ENCODE data around the gene GUCA2A.

The GUCA2A gene

DNA sequence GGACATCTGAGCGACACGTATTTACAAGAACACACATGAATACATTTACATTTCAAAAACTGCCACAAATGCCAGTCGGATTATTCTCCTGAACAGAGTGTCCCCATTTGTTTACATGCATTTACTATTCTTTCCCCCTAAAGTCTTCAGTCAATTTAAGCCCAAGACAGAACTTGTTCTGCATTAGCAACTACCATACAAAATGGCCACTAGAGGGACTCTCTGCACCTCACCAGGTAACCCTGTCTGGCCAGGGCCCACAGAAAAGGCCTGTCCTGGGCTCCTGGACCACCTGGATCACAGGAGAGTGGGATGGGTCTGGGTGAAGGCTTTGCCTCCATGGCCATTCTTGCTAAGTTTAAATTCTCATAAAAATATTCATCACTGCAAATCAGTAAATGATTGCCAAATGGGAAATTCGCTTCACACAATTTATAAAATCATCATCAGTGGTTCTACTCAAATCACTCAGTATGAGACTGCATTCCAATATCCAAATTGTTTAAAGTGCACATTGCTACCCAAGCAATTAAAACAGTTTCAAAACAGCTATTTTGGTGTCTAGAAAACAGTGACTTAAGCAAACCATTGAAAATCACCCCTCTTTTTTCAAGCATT, 12.5 kb upstream of the GUCA2A start:
- peak; percentile 14 for DNase-seq (ENCODE audit: low read depth)

DNA sequence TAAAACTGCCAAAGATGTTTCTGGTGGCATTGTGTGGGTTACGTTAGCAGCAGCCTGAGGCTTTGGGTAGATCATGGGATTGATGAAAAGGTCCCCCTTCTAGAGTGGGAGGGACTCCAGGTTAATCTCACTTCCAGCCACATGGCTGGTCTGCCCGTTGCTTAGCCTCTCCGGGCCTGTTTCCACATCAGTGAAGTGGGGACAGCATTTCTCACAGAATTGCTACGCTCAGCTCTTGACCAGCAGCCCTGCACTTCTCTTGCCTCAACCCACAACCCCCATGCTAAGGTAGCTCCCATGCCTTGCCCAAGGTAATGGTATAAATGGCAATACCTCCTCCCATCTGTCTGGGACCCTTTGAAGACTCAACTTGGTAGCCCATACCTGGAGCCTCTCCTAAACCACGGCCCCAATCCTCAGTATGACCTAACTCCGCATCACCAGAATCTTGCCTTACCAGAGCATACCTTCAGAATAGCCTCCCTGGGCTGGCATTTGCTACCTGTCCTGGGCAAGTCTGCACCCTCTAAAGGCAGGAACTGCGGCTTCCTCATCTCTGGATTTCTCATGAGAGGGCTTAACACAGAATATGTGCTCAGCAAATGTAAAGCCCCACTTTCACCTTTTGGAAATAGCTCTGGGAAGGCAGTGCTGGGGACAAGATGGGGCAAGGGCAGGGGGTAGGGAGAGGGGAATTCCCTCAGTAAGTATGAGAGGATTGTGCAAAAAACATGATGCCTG, 10.9 kb upstream of the GUCA2A start:
- DNase-seq (ENCODE audit: low read depth), result no peak

DNA sequence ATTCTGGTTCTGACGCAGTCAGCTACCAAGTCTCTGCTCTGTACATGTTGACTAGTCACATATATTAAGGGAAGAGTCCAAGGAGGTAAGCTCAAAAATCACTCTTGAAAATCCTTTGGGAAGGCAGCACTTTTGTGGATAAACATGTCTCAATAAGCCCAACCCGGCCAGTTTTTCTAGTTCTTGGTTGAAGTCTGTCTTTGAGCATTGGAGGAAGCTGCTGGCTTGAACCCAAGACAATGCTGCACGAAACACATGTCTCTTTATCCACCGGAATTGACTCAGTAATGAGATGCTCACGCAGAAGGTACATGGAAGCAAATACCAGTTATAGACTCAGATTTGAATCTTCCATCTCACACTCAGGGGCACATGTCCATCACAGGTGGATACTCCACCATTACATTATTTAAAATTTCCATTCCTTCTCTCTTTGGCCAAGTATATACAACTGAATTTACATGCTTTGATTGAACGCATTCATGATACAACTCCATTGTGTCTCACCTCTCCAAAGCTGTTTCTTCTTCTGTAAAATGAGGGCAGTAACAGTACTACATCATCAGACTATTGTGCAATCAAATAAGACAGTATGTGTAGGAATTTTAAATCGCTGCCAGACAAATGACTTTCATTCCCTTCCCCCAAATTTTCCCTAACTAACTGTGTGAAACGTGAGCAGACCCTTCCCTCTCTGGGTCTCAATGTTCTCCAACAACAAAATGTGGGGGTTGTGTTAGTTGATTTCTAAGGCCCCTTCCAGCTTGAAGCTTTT, 9.6 kb upstream of the GUCA2A start:
- DNase-seq (ENCODE audit: low read depth), result no peak

DNA sequence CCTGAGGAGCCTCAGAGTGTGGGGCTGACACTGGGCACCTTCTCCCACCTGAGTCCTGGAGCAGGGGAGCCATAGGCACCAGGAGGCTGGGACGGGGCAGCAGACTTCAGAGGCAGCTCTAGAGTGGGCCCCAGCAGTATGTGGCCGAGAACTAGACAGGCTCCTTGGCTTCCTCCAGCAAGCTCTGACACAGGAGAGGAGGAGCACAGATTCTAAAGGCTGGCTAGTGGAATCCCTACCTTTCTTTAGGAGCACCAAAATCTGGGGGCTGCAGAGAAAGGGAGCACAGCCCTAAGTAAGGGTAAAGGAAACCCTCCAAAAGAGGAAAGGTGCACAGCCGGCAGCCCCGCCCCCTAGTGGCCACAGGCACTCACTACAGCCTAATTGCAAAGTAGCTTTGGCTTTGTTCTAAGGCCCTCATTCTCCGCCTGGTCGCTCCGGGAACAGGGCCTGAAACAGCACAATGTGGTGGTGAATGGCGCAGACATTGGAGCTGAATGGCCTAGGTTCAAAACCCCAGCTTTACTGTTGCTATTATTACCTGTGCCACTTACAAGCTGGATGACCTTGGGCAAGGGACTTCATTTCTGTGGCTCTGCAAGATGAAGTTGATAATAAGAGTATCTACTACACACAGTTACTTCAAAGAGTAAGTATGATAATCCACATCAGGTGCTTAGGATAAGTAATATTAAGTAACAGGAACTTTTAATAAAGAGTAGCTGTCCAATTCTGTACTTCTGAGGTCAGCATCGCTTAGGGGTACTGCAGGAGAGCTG, 8.8 kb upstream of the GUCA2A start:
- peak; percentile 17 for DNase-seq (ENCODE audit: low read depth)

DNA sequence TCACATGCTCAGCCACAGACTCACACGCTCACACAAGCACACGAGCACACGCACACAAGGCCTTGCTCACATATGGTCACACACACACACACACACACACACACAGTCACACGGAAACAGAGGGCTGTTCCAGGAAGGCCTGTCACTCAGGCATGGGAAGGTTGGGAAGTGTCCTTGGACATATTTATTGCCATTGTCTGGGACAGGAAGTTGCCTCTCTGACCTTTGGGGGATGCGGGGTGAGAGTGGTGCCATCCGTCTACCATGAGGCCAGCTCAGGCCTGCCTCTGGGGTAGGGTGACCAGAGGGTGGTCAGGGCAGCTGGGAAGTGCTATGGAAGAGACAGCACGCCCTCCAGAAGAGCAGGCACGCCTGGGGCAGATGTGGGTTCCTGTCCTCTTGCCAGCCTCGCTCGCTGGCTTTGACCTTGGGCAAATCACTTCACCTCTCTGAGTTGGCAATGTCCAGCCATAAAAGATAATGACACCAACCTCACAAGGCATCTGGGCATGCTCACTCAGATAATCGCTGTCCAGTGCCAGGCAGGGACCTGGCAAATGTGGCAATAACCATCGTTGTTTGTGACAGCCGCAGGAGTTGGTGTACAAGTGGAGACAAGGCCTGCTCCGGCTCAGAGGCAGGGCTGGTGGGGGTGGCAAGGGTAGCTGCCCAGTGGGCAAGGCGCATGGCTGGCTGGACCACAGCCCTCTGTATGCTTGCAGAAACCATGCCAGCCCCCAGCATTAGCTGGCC, 8.0 kb upstream of the GUCA2A start:
- DNase-seq (ENCODE audit: low read depth), result no peak

DNA sequence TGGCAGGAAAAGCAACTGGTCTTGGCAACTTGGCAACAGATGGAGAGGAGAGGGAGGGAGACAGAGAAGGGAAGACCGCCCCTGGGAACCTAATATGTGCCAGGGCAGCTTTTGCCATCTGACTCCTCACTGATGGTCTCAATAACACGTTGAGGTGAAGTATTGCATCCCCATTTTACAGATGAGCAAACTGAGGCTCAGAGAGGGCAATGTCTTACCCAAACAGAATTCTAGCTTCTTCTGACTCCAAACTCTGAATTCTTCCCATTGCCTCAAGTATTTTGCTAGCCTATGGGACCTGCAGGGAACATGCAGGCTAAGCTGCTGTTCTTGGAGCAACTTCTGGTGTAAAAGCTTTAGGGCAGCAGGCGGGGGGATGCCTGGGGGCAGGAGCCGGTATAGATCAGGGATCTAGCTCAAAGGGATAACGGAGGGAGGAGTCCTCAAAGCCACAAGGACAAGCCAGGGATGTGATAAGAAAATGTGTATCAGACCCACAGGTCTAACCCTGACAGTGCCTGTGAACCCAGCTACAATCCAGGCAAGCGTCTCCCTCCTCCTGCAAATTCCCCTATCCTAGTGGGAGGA, 7.2 kb upstream of the GUCA2A start:
- DNase-seq (ENCODE audit: low read depth), result no peak

DNA sequence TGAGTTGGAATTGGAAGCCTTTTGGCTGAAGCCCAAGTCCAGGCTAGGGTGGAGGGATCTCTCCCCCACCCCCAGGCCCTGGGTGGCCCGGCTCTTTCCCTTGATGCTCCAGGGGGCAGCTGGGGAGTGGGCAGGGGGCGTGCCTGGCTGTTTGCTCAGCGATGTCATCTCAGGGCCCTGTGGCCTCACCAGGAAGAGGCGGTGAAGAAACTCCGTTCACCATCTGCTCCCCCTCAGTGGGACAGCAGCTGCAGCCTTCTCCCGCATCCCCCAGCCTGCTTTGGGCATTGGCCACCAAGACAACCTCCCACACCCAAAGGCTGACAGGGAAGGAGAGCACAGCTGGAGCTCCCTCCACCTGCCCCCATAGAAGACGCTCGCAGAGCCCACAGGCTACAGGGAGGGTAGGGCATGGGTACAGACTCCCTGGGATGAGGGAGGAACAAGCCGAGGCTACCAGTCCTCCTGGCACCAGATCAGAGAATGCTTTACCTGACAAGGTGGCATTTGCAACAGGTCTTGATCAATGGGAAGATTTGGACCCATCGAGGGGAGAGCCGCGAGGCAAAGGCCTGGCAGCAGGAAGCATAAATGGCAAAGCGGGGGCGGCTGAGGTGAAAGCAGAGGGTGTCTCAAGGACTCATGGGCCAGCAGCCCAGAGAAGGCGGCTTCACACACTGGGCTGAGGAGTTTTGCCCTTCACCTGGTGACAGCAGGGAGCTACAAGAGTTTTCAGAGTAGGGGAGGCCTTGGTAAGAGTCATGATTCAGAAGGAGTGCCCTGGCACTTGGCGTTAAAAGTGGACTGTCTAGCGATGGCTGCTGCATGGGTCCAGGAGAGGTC, 6.5 kb upstream of the GUCA2A start:
- no peak for DNase-seq (ENCODE audit: low read depth)

DNA sequence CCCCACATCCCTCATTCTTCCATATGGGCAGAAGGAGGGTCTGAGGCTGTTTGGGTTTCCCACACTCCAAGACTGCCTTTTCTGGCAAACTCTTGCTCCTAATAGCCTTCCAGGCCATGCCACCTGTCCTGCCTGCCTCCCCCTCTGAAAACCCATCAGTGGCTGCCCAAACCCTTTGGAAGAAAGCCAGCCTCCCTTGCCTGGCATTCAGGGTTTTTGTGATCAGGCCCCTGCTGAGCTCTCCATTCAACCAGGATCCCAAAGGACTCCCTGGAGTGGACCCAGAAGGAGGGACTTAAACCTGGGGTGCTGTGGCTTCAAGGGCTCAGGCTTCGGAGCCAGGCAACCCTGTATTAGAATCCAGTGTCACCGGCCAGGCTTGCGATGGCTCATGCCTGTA, 4.2 kb upstream of the GUCA2A start:
- DNase-seq (ENCODE audit: low read depth), result no peak

DNA sequence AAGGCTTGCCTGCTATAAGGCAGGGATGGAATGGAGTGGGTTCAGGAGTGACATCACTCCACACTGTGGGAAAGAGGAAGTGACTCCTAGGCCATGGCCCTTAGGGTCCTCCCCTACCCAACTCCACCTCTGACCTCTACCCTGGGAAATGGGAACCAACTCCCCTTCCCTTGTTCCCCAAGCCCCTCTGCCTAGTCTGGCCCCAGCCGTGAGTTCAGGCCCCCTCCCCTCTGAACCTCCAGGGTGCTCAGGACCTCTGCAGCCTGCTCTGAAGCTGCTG, 3.8 kb upstream of the GUCA2A start:
- DNase-seq (ENCODE audit: low read depth), result no peak

DNA sequence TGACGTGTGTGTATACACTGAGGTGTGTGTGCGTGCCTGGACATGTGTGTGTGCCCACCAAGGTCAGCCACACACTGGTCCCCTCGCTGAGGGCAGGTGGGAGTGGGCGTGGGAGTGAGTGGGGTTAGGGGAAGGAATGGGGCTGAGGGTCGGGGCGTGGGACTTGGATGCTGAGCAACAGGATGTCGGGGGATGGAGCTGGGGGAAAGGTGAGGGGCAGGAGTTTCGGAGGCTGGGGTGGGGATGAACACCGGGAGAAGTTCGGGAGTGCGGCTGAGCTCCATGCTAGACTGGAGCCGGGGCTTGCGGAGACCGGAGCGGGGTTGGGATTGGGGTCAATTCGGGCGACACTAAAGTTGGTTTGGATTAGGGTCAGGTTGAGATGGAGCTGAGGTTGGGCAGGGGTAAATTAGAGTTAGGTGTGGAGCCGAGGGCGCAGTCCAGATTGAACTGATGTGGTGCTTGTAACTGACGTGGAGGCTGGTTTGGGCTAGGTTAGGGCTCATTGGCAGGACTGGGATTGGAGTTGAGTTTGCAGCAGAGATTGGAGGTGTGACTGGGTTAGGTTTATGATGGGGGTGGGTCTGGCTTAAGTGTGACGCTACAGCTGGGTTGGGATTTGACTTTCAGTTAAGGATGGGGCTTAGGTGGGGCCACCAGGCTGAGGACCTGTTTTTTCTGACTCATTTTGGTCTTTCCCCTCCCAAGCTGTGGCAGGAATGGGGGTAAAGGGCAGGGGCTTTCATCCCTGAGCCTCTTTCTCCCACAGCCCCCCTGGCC, 3.3 kb upstream of the GUCA2A start:
- DNase-seq (ENCODE audit: low read depth), result no peak

DNA sequence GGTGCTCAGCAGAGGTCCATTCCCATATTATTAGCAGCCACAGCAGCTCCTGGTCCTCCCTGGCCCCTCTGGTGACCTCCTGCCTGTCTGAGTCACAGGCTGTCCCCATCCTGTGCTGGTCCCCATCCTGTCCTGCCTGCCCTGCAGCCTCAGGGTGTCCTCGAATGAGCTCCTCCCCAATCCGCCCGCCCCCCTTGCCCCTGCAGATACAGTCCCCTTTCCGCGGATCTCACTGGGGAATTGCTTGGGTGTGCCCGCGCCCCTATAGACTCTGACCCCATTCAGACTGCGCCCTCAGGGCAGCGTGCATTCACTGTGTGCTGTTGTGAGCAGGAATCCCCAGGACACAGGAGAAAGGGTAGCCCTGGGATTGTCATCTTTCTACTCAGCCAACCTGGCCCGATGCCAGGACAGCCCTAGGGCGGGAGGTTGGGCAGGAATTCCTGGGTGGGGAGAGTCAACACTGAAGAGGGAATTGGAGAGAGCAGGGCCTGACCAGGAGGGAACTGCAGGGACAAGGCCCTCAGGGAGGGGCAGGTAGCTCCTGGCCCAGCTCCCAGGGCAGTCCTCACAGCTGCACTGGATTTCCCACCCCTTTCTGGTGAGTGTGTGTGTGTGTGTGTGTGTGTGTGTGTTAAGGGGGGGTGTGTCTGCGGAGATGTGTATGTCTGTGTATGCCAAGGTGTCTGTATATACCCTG, 1.1 kb upstream of the GUCA2A start:
- no peak for DNase-seq (ENCODE audit: low read depth)

DNA sequence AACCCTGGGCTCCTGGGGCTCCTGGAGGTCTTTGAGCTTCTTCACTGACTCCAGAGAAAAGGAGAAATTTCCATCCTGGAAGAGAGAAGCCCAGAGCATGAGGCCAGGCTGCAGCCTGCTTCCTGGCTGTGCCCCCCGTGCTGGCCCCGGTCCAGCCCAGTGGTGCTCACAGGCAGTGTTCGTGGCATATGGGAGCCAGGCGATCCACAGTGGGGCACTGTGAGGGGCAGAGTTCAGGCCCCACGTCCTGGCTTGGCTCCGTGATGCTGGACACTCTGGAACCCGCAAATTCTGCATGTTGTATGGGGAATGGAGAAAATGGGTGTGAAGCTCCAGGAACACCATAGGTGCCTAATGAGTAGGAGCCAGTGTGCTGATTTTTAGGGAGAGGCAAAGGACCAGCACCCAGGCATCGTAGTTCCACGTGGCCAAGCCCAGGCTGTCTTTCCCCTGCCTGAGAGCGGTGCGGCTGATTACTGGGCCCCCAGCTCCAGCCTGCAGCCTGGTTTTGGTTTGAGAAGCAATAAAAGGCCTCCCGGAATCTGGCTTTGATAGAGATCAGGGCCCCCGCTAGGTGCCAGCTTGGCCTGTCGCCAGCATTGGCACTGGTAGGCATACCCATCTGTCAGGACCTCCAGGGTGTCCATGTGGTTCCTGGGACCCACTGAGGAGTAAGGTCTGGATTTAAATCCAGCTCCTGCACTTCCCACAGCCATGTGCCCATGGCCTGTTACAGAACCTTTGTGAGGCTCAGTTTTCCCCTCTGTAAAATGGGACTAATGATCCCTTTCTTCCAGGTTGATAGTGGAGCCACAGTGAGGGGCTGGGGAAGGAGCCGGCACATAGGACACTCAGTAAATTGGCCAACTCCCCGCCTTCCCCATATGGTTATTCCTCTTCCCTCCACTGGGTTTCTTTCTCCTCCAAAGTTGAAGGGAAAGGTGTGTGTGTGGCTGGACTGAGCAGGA, 725 bp downstream of the GUCA2A start:
- DNase-seq (ENCODE audit: low read depth), result no peak

DNA sequence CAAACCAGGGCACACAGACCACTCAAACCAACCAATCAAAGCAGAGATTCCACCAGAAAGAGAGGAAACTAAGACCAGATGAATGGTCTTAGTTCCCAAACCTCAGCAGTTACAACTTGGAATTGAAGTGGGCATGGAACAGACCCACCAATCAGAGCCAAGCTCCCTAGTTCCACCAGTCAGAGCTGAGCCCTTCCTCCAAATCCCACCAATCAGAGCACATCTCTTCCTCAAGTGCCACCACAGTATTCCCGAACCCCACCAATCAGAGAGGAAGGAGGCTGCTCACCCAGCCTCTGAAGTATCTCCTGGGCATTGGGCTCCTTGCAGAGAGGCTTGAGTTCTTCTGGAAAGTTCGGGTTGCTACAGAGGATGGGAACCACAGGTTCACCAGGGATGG, 1.4 kb downstream of the GUCA2A start:
- DNase-seq (ENCODE audit: low read depth), result no peak

DNA sequence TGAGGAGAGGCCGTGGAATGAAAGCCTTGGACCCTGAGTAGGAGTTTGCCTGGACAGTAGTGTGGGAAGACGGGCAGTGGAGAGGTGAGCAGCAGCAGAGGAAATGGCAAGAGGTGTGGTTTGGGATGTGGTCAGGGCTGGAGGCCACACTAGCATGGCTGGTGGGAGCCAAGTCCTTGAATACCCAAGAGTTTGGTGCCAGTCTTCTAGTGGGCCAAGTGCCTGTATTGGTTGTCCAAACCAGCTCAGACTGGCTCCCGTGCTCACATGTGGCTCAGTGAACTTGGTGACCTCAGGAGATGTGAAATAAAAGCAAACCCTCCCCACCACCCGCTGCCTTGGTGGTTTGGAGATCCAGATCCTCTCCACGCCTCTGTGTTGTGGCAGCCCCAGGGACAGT, 2.4 kb downstream of the GUCA2A start:
- no peak for DNase-seq (ENCODE audit: low read depth)

DNA sequence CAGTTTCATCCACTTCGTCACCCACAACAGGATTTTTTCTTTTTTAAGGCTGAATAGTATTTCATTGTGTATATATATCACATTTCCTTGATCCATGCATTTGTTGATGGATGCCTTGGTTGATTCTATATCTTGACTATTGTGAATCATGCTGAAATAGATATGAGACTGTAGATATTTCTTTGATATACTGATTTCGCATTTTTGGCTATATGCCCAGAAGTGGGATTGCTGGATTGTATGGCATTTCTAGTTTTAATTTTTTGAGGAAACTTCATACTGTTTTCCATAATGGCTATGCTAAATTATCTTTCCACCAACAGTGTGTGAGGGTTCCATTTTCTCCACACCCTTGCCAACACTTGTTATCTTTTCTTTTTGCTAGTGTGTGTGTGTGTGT, 6.4 kb downstream of the GUCA2A start:
- DNase-seq (ENCODE audit: low read depth), result no peak

DNA sequence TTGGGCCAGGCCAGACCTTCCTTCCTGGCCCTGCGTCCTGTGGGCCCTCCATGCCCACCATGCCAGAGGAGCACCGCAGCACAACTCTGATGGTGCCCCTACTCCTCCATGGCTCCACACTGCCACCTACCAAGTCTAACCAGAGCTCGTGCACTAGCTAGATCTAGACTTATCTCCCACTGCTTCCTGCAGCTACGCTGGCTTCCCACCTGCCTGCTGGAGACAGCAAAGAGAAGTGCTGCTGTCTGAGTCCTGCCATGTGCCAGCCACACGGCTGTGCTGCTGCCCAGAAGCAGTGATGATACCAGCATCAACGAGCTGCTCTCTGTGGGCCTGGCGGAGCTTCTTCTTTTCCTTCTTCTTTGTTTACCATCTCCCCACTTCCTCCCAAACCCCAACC, 6.9 kb downstream of the GUCA2A start:
- no peak for DNase-seq (ENCODE audit: low read depth)

DNA sequence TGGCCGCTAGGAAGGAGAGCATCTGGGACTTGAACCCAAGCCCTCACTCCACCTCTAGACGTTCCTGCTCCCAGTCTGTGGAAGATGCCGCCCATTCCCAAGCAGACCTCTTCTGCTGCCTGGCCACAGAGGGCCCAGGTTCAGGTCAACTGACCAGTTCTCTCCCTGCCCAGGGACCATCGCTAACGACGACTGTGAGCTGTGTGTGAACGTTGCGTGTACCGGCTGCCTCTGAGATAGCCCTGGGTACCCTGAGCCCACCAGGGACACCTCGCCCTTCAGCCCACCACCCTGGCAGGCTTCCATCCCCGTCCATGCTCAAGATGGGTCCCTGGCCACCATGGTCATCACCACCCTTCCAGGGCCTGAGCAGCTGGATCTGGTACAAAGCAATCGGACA, 9.2 kb downstream of the GUCA2A start:
- no peak for DNase-seq (ENCODE audit: low read depth)

DNA sequence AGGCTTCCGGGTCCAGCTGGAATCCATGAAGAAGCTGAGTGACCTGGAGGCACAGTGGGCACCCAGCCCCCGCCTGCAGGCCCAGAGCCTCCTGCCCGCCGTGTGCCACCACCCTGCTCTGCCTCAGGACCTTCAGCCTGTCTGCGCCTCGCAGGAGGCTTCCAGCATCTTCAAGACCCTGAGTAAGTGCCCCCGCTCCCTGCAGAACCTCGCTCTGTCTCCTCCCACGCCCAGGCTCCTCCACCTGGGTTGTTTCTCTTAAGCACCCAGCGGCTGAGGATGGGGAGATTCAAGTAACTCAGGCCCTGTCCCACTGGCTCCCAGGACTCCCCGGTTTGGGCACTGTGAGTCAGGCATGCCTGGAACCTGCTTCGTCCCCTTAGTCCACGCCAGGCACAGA, 9.9 kb downstream of the GUCA2A start:
- no peak for DNase-seq (ENCODE audit: low read depth)

Data from stromal cell of bone marrow (primary cell).